Measurements from ENCODE around the gene DYNC1I1. TPM values are rescaled to one million over a fixed set of nuclear protein-coding genes. Genes with fewer than 3 reads are reported as not detected.

Gene DYNC1I1
- total RNA-seq, 1 experiment from 2014 or later = 18.2 TPM

DNA sequence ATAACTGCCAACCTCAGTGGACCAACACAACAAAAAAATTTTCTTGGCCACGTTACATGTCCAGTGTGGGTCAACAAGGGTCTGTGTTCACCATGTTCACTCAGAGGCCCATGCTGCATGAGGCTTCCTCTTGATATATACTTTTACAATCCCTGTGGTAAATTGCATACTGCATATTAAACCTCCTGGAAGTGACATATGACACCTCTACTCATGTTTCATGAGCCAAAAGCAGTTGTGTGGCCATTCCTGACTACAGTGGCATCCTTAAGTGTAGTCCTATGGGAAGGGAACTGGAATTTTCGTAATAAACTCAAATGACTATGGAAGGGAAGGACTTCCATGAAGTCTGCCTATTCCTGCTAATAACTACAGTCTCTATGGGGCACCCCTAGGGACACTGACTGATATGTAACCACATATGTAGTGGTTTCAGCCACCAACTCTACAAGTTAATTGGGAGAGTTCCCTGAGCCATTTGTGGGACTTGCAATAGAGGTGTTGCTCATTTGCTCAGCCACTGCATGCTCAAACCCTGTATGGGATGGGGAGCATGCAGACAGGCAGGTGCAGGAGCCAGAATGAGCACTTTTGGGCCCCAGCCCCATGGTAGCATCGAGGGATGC, 9.7 kb downstream of the DYNC1I1 start:
- DNase-seq (ENCODE audit: low read depth, low spot score) = no peak
- in situ Hi-C loops (cut with HindIII; ENCODE audit: low pct_unique_long_range_greater_than_20kb, low sequenced_read_pairs) = no loop called here

DNA sequence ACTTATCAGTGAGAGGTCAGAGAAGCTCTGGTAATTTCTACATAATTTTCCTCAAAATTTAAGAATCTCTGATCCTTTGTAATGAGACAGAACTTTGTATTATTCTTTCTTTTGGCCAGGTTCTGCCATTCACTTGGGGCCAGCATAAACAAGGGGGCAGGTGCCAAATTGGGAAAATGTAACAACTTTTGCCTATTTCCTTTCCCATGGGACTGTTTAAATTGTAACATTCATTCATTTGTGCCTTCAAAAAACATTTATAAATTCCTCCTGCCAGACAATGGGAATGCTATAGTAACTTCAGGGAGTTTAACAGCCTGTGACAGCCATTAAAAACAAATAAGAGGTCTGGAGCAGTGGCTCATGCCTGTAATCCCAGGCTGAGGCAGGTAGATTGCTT, 12.4 kb downstream of the DYNC1I1 start:
- in situ Hi-C loops (cut with HindIII; ENCODE audit: low pct_unique_long_range_greater_than_20kb, low sequenced_read_pairs) = no loop called here

DNA sequence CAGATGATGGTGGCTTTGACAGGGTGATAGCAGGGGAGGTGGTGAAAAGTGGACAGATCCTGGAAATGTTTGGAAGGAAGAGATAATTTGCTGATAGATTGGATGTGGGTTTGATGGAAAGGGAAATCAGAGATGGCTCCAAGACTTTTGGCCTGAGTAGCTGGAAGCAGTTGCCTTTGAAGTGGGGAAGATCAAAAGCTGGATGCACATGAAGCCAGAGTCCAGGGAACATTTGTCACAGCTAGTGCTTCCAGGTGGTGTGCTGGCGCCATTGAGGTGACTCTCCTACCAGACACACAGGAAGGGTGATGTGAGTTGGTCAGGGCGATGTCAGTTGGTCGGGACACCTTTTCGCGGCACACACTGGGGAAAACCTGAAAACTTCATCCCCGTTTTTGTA, 15.9 kb downstream of the DYNC1I1 start:
- in situ Hi-C loops (cut with HindIII; ENCODE audit: low pct_unique_long_range_greater_than_20kb, low sequenced_read_pairs) = no loop called here
- no peak for DNase-seq (ENCODE audit: low read depth, low spot score)

More for the DNA sequence above, 12.4 kb downstream of the DYNC1I1 start:
- DNase-seq (ENCODE audit: low read depth, low spot score) = no peak

DNA sequence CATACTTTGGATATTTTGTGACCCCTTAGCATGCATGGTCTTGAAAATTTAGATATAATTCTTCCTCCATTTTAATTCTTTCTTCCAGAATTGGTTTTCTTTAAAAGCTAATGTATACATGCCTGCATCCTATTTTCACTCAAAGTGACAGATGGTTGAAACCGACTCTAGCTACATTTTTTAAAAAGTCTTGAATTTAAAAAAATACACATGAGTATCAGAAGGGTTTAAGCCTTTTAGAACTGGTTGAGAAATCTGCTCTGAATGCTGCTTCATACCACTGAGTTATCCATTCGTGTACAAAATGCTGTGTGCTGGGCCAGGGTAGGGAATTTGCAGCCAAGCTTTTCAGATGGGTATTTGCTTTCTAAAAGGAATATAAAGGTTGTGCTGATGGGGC, 16.5 kb downstream of the DYNC1I1 start:
- in situ Hi-C loops (cut with HindIII; ENCODE audit: low pct_unique_long_range_greater_than_20kb, low sequenced_read_pairs) = no loop called here
- DNase-seq (ENCODE audit: low read depth, low spot score) = no peak

DNA sequence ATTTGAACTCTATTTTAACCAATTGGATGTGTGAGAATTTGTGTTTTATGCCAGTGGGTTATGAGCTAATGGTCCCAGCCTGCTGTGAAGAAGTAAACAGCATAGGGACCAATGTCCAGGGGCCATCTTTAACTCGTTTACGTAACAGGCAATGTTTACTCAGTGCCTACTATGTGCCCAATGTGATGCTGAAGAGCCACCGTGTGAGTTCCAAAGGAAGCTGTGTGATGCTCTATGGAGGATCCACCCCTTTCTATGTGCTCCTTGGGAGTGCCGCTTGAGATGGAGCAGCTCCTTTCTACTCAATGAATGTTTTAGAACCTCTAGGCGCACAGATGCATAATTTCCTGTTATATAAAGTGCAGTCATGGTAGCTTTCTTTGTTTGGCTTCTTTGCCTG, 21.3 kb downstream of the DYNC1I1 start:
- no peak for DNase-seq (ENCODE audit: low read depth, low spot score)
- in situ Hi-C loops (cut with HindIII; ENCODE audit: low pct_unique_long_range_greater_than_20kb, low sequenced_read_pairs) = no loop called here

DNA sequence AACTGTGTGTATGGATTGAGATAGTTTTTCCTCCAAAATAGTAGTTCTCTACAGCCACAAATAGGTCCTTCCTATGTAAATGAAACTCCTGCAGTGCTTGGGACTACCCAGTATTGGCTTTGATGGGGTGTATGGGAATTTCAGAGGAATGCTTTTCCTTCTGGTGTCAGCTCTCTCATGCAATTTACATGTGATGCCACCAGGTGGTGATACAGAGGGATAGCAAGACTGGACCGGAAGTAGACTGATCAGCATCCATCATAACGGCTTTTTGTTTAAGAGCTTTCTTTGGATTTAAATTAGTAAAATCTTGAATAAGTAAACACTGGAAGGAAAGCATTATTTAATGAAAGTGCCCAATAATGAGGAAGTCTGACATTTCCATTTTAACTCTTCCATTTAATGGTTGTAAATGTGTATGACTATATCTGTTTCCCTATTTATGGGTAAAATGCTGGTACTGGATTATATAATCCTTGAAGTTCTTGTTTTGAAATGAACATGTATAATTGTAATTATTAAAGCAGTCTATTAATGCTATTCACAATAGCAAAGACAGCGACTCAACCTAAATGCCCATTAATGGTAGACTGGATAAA, 22.7 kb downstream of the DYNC1I1 start:
- DNase-seq (ENCODE audit: low read depth, low spot score) = peak; percentile 83
- in situ Hi-C loops (cut with HindIII; ENCODE audit: low pct_unique_long_range_greater_than_20kb, low sequenced_read_pairs) = no loop called here

DNA sequence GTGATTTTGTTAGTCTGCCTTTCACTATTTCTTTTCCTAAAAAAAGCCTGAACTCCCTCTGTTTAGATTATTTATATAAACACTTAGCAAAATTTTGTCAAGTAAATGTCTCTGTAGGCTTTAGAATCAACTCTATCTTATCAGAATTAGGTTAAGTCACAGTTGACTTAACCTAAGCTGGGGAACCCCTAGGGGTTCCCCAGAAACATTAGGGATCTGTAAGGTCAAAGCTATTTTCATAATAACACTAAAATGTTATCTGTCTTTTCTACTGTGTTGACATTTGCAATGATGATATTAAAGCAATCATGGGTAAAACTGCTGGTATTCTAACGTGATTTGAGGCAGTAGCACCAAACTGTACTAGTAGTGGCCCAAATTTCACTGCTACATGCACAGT, 24.3 kb downstream of the DYNC1I1 start:
- no peak for DNase-seq (ENCODE audit: low read depth, low spot score)
- in situ Hi-C loops (cut with HindIII; ENCODE audit: low pct_unique_long_range_greater_than_20kb, low sequenced_read_pairs) = no loop called here

DNA sequence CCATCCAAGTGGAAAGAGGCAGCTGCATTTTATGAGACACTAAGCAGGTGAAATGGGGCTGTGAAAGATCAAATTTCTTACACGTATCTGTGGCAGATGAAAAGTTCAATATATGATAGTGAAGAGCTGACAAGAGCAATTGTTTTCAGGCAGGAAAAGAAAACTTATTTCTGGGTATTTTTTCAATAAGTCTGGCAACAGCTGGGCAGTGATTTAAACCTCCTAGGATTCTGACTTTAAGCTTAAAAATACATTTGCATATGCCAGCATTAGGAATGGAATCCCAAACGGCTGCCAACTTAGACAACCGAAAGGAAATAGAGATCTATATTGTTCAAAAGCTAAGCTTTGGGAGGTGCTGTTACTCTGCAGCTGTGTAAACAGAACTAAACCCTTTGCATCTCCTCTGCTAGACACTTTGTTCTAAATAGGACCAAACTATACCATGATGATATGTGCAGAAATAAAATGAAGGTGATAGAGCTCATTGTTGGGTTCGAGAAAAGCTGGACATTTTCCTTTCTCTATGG, 26.1 kb downstream of the DYNC1I1 start:
- in situ Hi-C loops (cut with HindIII; ENCODE audit: low pct_unique_long_range_greater_than_20kb, low sequenced_read_pairs) = no loop called here
- no peak for DNase-seq (ENCODE audit: low read depth, low spot score)

DNA sequence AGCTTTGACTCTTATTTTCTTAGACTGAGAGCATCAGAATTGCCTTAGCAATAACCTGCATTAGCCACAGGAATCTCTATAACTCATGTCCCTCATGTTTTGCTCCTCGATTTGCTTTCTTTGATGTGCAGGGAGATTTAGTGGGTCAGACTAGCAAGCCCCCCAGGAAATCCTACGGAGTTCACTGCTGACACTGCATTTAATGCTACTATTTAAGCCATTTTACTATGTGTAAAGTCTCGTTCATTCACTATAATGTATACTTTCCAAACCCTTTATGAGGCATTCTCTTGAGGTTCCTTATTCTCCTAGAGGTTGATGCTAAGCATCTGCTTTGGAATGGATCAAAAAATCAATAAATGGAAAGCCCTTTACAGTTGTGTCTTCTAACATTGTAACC, 28.4 kb downstream of the DYNC1I1 start:
- in situ Hi-C loops (cut with HindIII; ENCODE audit: low pct_unique_long_range_greater_than_20kb, low sequenced_read_pairs) = no loop called here
- DNase-seq (ENCODE audit: low read depth, low spot score) = no peak

DNA sequence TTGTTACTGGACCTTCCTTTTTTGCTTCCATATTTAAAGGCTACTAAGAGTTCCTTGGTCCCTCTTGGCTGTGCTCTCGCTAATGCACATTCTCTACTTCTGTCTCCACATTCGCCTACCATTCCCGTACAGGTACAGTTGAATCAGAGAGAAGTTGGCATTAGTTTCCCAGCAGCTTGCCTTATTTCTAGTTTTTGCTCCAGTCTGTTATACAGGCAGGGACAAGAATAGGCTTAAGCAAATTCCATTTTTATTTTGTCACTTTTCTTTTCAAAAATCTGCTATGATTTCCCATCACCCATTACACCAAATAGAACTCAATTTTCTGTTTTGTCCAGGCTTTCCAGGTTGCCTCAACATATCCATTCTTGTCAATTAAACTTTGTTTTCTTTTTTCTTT, 29.9 kb downstream of the DYNC1I1 start:
- no peak for DNase-seq (ENCODE audit: low read depth, low spot score)
- in situ Hi-C loops (cut with HindIII; ENCODE audit: low pct_unique_long_range_greater_than_20kb, low sequenced_read_pairs) = no loop called here

DNA sequence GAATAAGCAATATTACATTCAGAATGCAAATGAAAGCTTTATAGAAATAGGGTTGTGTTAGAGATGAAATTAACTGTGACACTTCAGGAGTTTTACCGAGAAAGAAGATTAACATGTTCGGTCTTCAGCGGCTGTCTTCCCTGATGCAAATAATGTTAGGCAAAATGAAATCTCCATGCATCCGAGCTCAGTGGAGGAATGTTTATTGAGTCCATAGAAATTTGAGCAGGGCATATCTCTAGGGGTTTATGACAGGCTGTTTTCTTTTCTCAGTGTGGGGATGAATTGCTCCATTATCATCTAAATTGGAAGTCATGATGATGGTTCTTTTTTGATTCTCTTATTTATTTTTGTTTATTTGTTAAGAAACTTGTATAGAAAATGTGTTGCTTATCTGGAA, 31.7 kb downstream of the DYNC1I1 start:
- DNase-seq (ENCODE audit: low read depth, low spot score) = peak; percentile 66
- in situ Hi-C loops (cut with HindIII; ENCODE audit: low pct_unique_long_range_greater_than_20kb, low sequenced_read_pairs) = no loop called here

DNA sequence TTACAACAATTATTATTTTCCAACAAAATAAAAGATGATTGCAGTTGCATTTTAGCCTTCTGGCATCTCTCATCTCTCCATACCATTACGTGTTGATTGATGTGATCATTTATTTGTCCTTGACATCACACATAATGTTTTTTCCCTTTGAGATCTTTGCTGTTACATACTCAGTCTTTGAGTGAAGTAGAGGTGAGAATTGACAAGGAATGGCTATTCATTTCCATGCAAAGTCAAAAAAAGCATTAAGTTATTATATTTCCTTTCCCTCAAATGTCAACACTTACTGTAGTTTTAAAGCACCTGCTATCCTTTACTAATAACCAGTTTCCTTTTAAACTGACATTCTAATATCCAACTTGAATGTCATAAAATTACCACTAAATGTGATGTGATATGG, 33.6 kb downstream of the DYNC1I1 start:
- in situ Hi-C loops (cut with HindIII; ENCODE audit: low pct_unique_long_range_greater_than_20kb, low sequenced_read_pairs) = no loop called here

DNA sequence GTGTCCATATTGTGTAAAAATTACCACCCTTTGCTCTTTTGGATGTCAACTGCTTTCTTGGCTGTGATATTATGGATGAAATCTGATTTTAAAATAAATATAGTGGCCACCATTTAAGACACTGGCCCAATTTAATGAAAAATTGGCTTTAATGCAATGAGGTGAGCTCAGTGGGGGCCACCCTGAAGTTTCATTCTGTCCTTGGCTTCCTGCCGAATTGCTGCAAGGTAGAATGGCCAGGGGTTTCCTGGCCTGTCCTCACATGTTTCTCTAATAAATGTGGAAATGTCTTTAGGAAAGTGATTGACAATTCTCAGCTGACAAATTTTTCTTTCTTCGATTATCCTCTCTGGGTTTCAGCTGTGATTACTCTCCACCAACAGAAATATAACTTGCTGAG, 36.0 kb downstream of the DYNC1I1 start:
- no peak for DNase-seq (ENCODE audit: low read depth, low spot score)
- in situ Hi-C loops (cut with HindIII; ENCODE audit: low pct_unique_long_range_greater_than_20kb, low sequenced_read_pairs) = no loop called here

More for the DNA sequence above, 33.6 kb downstream of the DYNC1I1 start:
- no peak for DNase-seq (ENCODE audit: low read depth, low spot score)

DNA sequence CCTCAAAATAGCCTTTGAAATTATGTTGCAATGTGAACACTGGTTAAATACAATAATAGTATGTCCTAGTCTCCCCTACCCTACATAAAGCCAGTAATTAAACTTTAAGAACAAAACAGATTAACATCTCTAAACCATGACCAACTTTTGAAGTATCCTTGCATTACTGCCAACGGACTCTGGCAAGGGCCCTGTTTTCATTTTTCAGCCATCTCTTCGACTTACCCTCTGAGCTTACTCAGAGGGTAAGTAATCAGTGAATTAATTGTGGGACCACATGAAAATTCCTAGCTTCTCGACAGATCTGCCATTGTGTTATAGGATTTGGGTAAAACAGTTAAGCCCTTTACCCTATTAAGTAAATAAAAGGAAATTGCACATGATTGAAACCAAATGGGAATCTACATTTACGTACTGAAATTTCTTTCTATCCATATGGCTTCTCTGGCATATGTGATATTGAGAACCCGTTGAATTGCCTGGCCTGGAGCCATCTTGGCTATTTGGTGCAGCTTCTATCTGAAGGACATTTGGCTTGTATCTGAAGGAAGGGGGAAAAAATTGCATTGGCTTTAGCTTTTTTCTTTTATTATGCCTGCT, 39.6 kb downstream of the DYNC1I1 start:
- in situ Hi-C loops (cut with HindIII; ENCODE audit: low pct_unique_long_range_greater_than_20kb, low sequenced_read_pairs) = no loop called here
- peak; percentile 53 for DNase-seq (ENCODE audit: low read depth, low spot score)

DNA sequence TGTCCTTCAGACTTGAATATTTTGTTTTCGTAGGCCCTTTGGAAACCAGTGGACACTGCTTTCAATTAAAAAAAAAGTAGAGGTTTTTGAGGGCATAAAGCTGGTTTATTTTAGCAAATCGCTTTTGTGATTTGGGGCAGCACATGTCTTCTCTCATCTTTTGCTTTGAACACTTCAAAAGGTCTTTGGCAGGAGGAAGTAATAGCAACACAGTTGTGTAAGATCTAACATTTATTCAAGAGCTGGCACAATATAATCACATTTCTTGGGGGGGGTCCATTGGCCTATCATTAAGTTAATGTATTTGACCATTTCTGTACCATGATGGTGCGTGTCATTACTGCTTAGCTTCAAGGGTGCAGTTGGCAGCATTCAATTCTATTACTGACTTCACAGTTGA, 42.4 kb downstream of the DYNC1I1 start:
- in situ Hi-C loops (cut with HindIII; ENCODE audit: low pct_unique_long_range_greater_than_20kb, low sequenced_read_pairs) = no loop called here
- no peak for DNase-seq (ENCODE audit: low read depth, low spot score)

DNA sequence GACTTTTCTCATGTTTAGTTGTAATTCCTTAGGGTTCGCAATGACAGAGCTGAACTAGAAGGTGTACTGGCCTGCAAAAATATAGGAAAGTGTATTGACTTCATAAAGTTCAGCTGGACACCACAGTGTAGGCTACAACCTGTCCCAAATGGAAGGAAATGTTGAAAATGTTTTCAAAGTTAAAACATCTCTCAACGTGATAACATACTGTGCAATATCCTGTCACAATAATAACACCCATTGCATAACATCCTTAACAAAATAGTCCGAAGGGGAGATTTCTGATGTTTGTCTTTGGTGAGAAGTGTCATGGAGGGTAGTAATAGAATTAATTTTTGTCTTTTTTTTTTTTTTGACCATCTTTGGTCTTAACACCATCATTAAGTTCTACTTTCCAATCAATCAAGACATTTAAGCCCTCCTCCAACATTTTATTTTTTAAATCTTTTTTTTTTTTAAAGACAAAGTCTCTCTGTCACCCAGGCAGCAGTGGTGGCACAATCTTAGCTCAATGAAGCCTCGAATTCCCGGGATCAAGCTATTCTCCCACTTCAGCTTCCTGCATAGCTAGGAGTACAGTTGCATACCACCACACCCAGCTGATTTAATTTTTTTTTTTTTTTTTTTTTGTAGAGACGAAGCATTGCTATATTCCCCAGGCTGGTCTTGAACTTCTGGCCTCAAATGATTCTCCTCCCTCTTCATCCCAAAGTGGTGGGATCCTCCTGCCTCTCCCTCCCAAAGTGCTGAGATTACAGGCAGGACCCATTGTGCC, 45.7 kb downstream of the DYNC1I1 start:
- in situ Hi-C loops (cut with HindIII; ENCODE audit: low pct_unique_long_range_greater_than_20kb, low sequenced_read_pairs) = no loop called here
- DNase-seq (ENCODE audit: low read depth, low spot score) = no peak

DNA sequence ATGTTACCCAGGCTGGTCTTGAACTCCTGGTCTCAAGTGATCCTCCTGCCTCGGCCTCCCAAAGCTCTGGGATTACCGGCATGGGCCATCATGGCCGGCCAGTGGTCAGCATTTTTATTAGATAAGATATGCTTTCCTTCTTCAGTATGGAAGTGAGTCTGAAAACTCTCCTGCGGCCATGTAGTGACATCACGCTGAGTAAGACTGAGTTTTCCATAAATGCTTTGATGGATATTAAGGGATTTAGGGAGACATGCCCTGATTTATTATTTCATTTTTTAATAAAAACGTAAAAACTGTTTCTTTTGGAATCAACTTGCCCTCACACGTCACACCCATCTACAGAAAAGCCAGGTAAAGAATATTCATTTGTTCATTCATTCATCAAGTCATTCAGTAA, 48.4 kb downstream of the DYNC1I1 start:
- in situ Hi-C loops (cut with HindIII; ENCODE audit: low pct_unique_long_range_greater_than_20kb, low sequenced_read_pairs) = no loop called here
- no peak for DNase-seq (ENCODE audit: low read depth, low spot score)

DNA sequence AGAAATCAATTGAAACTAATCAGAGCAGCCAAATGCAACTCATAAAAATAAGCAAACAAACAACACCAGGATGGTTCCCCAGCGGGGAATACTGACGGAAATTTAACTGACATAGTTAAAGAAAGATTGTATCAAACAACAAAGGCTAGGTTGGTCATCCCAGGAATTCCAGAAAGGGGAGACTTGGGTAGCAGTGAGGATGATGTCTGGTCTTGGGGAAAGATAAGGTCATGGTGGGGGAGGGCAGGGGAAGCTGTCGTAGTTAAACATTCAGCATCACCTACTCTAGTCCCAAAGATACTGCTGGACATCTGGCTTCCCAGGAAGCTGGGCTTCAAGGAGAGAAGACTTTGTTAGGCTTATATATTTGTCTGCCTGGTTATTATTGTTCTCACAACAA, 50.4 kb downstream of the DYNC1I1 start:
- in situ Hi-C loops (cut with HindIII; ENCODE audit: low pct_unique_long_range_greater_than_20kb, low sequenced_read_pairs) = no loop called here
- no peak for DNase-seq (ENCODE audit: low read depth, low spot score)

Measured in SK-MEL-5 (cell line).